Testis (tissue), 3 donors: ENCODE results near the gene DIP2B. TPM values are rescaled to one million over a fixed set of nuclear protein-coding genes. Genes with fewer than 3 reads are reported as not detected.

Source experiments
- DNase-seq: peaks from one replicate; pipeline ENCODE4 v3.0.0-alpha.2; 2019
- H3K27ac ChIP-seq, 2 donors: fragments of 200-600 bp; sonication (generic); one replicate each; pipeline ENCODE4 v1.5.1; 2019
- H3K27me3 ChIP-seq: fragments of 200-600 bp; sonication (generic); one replicate; pipeline ENCODE4 v1.5.1; 2019
- H3K36me3 ChIP-seq: fragments of 200-600 bp; sonication (generic); one replicate; pipeline ENCODE4 v1.5.1; 2017; ENCODE audit warnings: low read depth; ENCODE audit errors: missing control alignments
- H3K4me1 ChIP-seq: fragments of 200-600 bp; sonication (generic); one replicate; pipeline ENCODE4 v1.5.1; 2019
- H3K4me3 ChIP-seq, 2 donors: fragments of 200-600 bp; sonication (generic); one replicate each; pipeline ENCODE4 v1.5.1; 2017 to 2019
- H3K9me3 ChIP-seq: fragments of 200-600 bp; sonication (generic); one replicate; pipeline ENCODE4 v1.5.1; 2017
- CTCF ChIP-seq, 3 experiments: fragments of 450-650 bp in 2 of 3; fragments of 200-600 bp in 1 of 3; sonication (generic) in 1 of 3; IDR thresholded peaks; one replicate each; pipeline ENCODE4 v1.5.1; 2016 to 2019; ENCODE audit warnings: antibody characterized with exemption in 3 of 3, mild to moderate bottlenecking in 2 of 3, moderate library complexity in 1 of 3
- POLR2A ChIP-seq: fragments of 450-650 bp; IDR thresholded peaks from one replicate; pipeline ENCODE4 v1.6.1; 2017; ENCODE audit warnings: antibody characterized with exemption, mild to moderate bottlenecking, moderate library complexity
- WGBS, 2 donors: methylation state at CpG; one replicate each; pipeline ENCODE4 v1.1.5; 2018; 5-methylcytosine and 5-hydroxymethylcytosine counted together
- intact Hi-C: fragments of 100-400 bp; cut with DNase I; formaldehyde crosslinking; loops from one replicate; pipeline ENCODE4 v1.15.1; 2023; ENCODE audit warnings: low total_unique reads
- polyA plus RNA-seq: library from polyadenylated mRNA; stranded (reverse); fragments of 350-450 nt; fragmentation: Illumina TruSeq; extraction: RNeasy Lipid Tissue Mini Kit (QIAGEN cat#74804); gene quantifications from one replicate; pipeline ENCODE4 v1.2.3, GENCODE V29; 2014; ENCODE audit warnings: low read depth, low replicate concordance; ENCODE audit not compliant: insufficient read depth
- total RNA-seq, 2 donors: library from RNA; depleted of rRNA; stranded (reverse); fragments of >200 nt; gene quantifications; one replicate each; pipeline ENCODE4 v1.2.3, GENCODE V29; 2016

The DIP2B gene
- total and polyA plus RNA-seq, 3 donors from 2014 or later = 19.1 to 57.1 (median 43.5) TPM

- no peaks in the 10 kb centered on the region for H3K9me3 ChIP-seq
- no peaks in the 10 kb centered on the region for H3K4me1 ChIP-seq
- 95 to 100% methylated on average over 1 of the region's 1 CpG for WGBS, 2 donors
- no peak overlapping the region for H3K4me3 ChIP-seq
- TF ChIP-seq POLR2A (no peak), CTCF (IDR thresholded peaks at IDR 0.05) (no peak)
- H3K27ac ChIP-seq = no peak overlapping the region
- H3K36me3 ChIP-seq = no peaks in the 10 kb centered on the region
- DNase-seq = no peak
- intact Hi-C loops = no loop called here
- no peaks in the 10 kb centered on the region for H3K27me3 ChIP-seq
Observed at GRCh38 chr12:50699154-50699553, 194.4 kb downstream of the DIP2B start.

GRCh38 chr12:50699940-50700339, 195.2 kb downstream of the DIP2B start:
- Histone ChIP-seq H3K27me3 (no peaks in the 10 kb centered on the region), H3K4me3 (no peak overlapping the region), H3K27ac (no peak overlapping the region), H3K4me1 (no peaks in the 10 kb centered on the region), H3K9me3 (no peaks in the 10 kb centered on the region), H3K36me3 (no peaks in the 10 kb centered on the region)
- intact Hi-C loops = no loop called here
- TF ChIP-seq POLR2A = no peak
- TF ChIP-seq CTCF (IDR thresholded peaks at IDR 0.05) = no peak
- no peak for DNase-seq
- WGBS, 2 donors = 75 to 79% methylated on average over 6 of the region's 6 CpGs

- Histone ChIP-seq H3K9me3 (no peaks in the 10 kb centered on the region), H3K27me3 (no peaks in the 10 kb centered on the region), H3K4me1 (no peaks in the 10 kb centered on the region), H3K4me3 (no peak overlapping the region), H3K36me3 (peaks cover 4% of the 10 kb centered on the region), H3K27ac (no peak overlapping the region)
- TF ChIP-seq POLR2A = no peak
- TF ChIP-seq CTCF (IDR thresholded peaks at IDR 0.05) = no peak
- no peak for DNase-seq
- intact Hi-C loops = no loop called here
Observed at GRCh38 chr12:50706606-50707005, 201.8 kb downstream of the DIP2B start.

GRCh38 chr12:50707396-50707795, 202.6 kb downstream of the DIP2B start:
- H3K27ac ChIP-seq = no peak overlapping the region
- no peaks in the 10 kb centered on the region for H3K27me3 ChIP-seq
- H3K9me3 ChIP-seq = no peaks in the 10 kb centered on the region
- intact Hi-C loops = no loop called here
- no peak overlapping the region for H3K4me3 ChIP-seq
- 94 to 95% methylated on average over 7 of the region's 7 CpGs for WGBS, 2 donors
- DNase-seq = no peak
- H3K4me1 ChIP-seq = no peaks in the 10 kb centered on the region
- TF ChIP-seq POLR2A (no peak), CTCF (IDR thresholded peaks at IDR 0.05) (no peak)
- peaks cover 4% of the 10 kb centered on the region for H3K36me3 ChIP-seq

GRCh38 chr12:50708631-50709030, 203.8 kb downstream of the DIP2B start:
- Histone ChIP-seq H3K9me3 (no peaks in the 10 kb centered on the region), H3K4me3 (no peak overlapping the region), H3K36me3 (peaks cover 4% of the 10 kb centered on the region), H3K27me3 (no peaks in the 10 kb centered on the region), H3K4me1 (no peaks in the 10 kb centered on the region), H3K27ac (no peak overlapping the region)
- no peak for TF ChIP-seq POLR2A
- TF ChIP-seq CTCF (IDR thresholded peaks at IDR 0.05) = no peak
- intact Hi-C loops = no loop called here
- no peak for DNase-seq
- WGBS, 2 donors = 92 to 97% methylated on average over 2 of the region's 2 CpGs
